GM13976 (cell line): ENCODE measurements around the gene FAM89A.
"Not testable (repeated sequence)": the region's sequence is repeated elsewhere in the genome, so short reads cannot be mapped to it uniquely, and the experiment has no call there.

Source experiments
- DNase-seq: peaks from one replicate; pipeline ENCODE4 v3.0.0; 2012; ENCODE audit warnings: low spot score
- CTCF ChIP-seq: IDR thresholded peaks from 2 replicates; pipeline ENCODE4 v1.5.1; 2012; ENCODE audit warnings: borderline replicate concordance, mild to moderate bottlenecking; ENCODE audit not compliant: insufficient read depth; ENCODE audit errors: extremely low read depth, missing control alignments, control extremely low read depth
- in situ Hi-C: fragments of 300-500 bp; cut with MboI; formaldehyde crosslinking; loops from one replicate; pipeline ENCODE4 v1.12.0; 2022; ENCODE audit warnings: low sequenced_read_pairs, mixed read lengths, inconsistent platforms; ENCODE audit not compliant: unreplicated experiment

Gene FAM89A

GRCh38 chr1:231016966-231017365 lies 23.1 kb downstream of the FAM89A start:
- no peak for DNase-seq
- in situ Hi-C loops, result no loop called here
- TF ChIP-seq CTCF, result no peak

- in situ Hi-C loops, result no loop called here
- no peak for DNase-seq
- no peak for TF ChIP-seq CTCF
These were observed 23.8 kb downstream of the FAM89A start for GRCh38 chr1:231016234-231016633.

GRCh38 chr1:231013391-231014015 lies 26.6 kb downstream of the FAM89A start:
- TF ChIP-seq CTCF, result no peak
- in situ Hi-C loops, result no loop called here
- no peak for DNase-seq

- no peak for DNase-seq
- no peak for TF ChIP-seq CTCF
- in situ Hi-C loops, result no loop called here
These were observed 28.1 kb downstream of the FAM89A start for GRCh38 chr1:231011963-231012362.

- no peak for DNase-seq
- TF ChIP-seq CTCF, result no peak
- in situ Hi-C loops, result no loop called here
These were observed 28.7 kb downstream of the FAM89A start for GRCh38 chr1:231011360-231011759.

GRCh38 chr1:231007535-231007934 lies 32.5 kb downstream of the FAM89A start:
- in situ Hi-C loops, DNase-seq: not testable (repeated sequence)

- in situ Hi-C loops, result no loop called here
- TF ChIP-seq CTCF, result no peak
- DNase-seq, result no peak
These were observed 38.2 kb downstream of the FAM89A start for GRCh38 chr1:231001892-231002291.
